NCI-H2029 treated with DMSO at 0.1 percent for 48 hours (cell line): ENCODE results near the gene KAZN.
A peak's percentile ranks its signal among the peaks of the same experiment; 100 is the strongest.

Experiments used
- DNase-seq: peaks from one replicate; lab custom pipeline; 2025; lab: John Stamatoyannopoulos, UW

Gene KAZN

DNA sequence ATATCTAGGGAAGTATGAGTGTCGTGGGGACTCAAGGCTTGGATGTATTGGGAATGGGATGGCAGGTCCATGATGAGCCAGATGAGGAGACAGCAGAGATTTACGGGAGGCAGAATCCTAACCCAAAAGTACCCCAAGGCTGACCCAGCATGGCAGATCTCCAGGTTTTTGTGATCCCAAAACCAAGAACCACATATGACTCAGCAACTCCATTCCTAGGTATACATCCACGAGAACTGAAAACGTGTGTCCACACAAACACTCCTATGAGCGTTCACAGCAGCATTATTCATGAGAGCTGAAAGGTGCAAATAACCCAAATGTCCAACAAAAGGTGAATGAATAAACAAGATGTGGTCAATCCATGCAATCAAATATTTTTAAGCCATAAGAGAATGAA lies 201.5 kb downstream of the KAZN start:
- DNase-seq: no peak

DNA sequence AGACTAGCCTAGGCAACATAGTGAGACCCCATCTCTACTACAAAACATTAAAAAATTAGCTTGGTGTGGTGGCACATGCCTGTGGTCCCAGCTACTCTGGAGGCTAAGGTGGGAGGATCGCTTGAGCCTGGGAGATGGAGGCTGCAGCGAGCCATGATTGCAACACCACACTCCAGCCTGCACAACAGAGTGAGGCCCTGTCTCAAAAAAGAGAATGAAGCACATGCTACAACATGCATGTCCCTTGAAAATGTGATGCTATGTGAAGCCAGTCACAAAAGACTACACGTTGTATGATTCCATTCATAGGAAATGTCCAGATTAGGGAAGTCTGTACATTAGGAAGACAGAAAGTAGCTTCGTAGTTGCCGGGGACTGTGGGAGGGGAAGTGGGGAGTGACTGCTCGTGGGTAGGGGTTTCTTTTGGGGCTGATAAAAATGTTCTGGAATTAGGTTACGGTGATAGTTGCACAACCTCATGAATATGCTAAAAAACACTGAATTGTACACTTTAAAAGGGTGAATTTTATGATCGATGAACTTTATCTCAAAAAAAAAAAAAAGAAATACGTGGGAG lies 202.1 kb downstream of the KAZN start:
- no peak for DNase-seq

DNA sequence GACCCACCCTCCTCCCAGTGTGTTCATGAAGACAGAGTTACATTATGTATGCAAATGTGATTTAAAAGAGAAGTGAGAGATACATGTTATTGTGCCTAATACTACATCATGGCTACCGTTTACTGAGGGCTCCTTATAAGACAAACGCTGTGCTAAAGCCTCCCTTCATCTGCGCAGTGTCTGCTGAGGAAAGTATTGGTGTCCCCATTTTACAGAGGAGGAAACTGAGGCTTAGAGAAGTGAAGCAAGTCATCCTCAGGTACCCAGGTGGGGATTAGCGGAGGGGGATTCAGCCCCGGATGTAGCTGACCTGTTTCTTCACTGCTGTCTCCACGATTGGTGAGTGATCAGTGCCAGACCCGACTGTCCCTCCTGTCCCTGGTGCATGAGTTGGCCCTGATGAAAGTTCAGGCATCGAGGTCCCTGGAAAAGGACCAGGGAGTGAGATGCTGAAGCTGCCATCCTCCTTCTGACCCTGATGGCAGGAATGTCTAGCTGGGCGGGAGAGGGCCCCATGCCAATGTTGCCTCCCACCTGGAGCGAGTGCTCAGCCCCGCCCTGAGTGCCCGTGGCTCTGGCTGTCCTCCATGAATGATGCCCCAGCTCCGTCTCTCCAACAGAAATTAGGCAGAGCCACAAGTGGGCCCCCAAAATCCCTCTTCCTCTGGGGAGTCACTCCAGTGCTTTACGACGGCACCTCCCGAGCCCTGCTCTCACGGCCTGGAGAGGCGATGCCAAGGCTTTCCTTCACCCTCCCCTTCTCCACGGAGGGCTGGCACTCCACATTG lies 204.7 kb downstream of the KAZN start:
- DNase-seq: no peak

DNA sequence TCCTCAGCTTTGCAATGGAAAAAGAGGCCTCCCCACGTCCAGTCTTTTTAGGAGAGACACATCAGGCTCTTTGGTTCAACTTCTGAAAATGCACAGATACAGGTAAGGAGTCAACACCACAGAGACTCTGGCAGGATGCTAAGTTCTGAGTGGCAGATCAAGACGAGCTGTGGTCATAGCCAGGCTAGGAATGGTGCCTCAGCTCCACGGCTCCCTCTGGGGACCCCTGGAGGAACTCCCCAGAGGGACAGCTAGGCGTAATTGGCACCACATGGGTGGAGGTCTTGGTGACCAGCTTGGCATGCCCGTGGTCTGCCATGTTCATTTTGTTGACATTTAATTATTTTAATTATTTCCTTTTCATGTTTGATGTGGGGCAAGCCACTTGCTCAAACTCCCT lies 206.1 kb downstream of the KAZN start:
- no peak for DNase-seq

DNA sequence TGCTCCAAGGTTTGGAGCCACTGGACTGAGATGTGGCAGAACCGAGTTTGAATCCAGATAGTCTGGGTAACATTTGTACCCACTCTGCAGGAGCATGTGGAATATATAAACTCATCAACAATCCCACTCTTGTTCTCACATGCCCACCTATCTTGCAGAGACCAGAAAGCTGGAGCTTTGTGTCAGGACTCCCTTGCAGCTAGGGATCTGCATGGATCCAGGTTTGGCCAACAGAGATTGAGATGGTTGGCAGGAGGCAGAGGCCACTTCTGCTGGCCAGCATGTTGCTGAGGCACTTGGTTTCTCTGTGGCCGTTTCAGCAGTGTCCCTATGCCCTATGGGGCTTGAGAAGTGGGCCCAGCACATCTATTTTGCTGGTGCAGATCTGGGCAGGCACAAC lies 208.3 kb downstream of the KAZN start:
- DNase-seq: no peak

DNA sequence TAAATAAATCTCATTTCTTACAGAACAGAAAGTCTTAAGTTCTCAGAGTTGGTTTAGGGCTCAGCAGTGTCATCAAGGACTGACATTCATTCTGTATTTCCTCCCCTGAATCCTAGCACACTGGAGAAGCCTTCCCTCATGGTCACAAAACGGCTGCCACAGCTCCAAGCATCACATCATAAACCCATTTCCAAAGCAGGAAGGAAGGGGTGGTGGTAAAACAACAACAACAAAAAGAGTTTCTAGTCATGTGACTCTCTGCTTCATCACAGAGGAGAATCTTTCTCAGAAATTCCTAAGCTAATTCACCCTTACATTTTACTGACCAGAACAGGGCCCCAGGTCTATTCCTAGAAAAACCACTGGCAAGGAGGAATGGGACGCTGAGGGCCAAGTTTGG lies 210.3 kb downstream of the KAZN start:
- DNase-seq: no peak

DNA sequence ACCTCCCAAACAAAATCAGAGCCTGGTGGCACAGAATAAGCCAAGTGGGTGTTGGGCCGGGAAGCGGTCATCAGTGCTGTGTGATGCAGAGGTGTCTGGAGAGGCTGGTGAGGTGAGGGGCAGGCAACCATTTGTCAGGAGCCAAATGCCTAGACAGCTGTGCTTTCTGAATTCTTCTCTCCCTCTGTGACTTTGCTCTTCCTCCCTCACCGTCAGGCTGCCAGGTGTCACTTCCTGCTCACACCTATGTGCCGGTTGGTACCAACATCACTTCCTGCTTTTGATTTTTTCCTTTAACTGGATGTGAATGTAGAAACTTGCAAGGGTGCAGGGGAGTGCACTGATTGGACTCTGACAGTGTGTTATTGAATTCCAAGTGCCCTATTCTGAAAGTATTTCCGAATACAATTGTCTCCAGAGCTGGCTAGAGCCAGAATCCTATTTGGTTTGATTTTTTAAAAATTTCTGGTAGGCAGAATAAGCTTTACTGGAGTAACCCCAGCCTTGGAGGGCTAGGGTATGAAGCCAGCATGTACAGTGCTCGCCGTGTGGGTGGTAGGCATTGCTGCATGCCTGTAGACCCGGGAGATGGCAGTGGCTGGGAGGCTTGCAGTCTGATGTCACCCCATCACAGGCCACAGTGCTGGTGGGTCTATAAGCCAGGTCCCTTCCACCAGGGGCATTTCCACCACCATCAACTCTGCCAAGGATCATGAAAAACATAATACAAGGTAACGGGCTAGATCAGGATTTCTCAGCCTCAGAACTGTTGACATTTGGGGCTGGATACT lies 210.9 kb downstream of the KAZN start:
- no peak for DNase-seq

DNA sequence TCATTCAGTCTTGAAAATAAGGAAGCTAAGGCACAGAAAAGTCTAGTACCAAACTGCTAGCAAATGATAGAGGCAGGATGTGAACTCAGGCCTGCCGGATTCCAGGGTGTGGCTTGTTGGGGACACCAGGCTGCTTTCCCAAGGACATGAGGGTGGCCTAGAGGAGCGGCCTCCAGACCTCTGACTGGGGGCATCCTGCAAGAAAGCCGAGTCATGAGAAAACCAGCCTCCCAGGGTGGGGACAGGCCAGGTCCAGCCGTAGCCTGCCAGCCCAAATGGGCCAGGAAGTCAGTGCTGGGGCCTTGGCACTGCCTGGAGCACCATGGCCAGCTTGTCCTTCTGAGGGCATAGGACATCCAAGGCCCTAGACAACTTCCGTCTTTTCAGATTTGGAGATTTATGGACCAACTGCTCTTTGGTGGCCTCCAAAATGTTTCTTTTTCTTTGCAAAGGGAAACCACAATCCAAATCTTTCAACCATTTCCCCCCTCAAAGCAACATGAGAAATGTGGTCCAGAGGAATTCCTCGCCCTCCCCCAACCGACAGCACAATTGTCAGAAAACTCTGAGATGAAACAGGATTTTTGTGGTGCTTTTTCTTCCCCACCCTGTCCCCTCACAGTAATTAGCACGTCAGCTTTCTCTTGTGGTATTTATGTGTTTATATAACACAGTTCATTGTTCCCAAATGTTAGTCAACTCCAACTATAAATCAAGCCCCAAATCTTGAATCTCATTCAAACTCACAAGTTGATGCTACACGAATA lies 212.3 kb downstream of the KAZN start:
- no peak for DNase-seq

DNA sequence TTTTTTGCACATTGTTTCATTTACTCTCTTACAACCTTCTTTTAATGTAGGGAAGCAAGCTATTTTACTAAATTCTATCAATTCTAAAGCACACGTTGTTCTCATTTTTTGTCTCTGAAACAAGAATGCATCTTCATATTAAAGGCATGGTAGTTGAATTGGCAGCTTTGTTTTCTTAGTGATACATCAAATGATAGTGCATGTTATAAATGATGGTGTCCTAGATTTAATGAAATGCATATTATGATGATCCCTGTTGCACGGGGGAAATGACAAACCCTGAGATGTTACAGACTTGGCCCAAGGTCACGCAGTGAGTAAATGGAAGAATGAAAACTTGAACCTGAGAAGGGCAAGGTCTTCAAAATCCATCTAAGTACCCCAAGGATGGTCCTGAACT lies 213.1 kb downstream of the KAZN start:
- no peak for DNase-seq

DNA sequence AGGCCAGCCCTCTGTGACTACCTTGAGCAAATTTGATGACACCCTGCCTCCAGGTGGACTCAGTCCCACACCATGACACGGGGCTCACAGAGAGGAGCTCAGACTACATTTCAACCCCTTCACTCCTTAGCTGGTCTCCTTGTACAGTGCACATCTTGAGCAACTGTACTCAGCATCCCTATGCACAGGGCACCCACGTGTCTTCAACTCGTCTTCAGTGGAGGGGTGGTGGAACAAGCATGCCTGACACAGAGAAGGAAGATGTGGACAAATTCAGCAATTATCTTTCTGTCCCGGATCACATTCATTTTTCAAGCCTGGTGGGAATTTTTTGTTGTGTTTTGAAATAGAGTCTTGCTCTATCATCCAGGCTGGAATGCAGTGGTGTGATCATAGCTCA lies 213.7 kb downstream of the KAZN start:
- DNase-seq: no peak

DNA sequence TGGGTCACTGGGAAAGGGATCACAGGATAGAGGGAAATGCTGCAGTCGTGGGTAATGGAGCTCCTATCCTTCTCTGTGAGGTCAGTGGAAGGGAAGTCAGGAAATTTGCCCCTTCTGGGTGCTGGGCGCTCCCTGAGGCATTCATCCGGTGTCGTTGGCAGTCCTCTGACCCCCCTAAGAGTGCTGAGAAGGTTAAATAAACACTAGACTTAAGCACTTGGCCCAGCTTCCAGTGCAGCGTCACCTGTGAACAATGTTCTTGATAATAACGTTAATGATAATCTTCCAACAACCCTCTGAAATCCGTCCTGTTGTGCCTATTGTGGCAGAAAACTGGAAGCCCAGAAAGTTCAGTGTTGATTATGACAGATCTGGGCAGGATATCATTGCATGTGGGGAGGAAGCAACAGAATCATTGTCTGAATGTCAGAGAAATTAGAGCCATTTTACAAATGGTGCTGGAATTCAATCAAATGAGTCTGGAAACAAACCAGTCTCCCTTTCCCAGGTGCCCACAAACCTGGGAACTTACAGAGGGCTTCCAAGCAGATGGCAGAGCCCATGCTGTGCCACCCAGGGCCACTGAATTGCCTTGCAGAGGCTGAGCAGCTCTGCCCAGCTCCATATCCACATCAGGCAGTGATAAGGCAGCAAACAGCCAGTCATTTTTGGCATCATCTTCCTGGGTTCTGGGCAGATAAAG lies 216.8 kb downstream of the KAZN start:
- peak; percentile 35 for DNase-seq

DNA sequence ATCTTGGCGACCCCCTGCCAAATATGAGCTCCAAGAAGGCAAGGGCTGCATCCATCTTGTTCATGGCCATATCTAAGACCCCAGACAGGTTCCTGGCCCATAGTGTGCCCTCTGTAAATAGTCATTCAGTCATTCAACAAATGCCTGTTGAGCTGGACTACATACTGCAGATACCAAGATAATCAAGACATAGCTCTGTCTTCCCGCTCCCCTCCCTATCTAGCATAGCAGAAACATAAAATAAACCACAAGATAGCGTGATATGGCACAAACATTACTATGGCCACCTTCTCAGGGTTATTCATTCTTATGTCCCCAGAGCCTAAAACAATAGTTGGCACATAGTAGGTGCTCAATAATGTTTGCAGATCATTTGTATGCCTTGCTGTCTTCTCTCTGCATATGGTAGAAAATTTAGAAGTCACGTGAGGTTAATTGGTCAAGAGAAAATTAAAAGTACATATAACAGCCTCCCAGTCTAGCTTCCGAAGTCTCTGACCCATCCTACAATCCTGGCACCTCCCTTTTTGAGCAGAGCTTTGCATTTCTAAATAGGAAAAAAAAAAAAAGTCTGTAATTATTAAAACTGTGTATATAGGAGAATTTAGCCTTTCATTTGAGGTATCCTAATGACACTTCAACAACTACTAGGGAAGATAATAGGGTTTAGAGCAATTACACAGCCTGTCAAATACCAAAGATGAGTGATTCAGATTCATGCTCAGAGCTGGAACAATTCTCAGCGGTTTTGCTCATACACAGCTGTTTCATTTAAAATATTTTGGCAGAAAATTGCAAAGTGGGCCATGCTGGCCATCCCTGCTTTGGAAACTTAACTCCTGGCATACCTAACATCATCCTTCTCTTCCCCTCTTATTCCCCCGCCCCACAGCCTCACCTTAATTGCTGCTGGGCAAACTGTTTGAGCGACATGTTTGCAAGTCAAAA lies 219.0 kb downstream of the KAZN start:
- DNase-seq: no peak

DNA sequence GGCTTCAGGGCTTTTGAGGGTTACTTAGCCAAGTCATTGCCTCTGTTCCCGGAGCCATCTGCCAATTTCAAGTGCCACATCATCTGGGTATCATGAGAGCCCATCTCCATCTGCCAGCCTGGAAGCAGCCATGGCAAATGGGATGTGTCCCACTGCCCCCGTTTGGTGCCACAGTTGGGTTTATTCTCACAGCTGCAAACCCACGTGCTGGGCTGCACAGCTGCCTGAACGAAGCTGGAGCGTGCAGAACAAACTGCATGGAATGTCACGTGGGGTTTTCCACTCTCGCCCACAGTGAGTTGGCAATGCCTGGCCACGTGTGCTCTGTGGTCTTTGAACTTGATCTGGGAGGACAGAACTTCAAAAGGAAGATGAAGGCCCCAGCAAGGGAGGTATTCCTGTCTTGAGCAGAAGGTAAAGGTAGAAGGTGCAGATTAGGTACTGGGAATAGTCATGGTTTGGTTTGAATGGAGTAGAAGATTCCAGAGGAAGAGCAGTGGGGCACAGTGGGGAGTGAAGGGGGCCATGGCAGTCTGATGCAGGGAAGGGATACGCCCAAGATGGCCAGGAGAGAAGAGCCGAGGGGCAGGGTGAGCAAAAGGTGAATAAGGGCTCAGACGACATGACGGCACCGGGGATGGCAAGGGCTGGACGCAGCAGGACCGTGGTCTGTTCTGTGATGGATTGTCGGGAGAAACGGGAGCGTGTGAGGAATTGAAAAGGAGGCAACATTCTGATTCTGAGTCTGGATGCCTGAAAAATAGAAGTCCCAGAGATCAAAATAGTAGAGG lies 222.0 kb downstream of the KAZN start:
- no peak for DNase-seq

DNA sequence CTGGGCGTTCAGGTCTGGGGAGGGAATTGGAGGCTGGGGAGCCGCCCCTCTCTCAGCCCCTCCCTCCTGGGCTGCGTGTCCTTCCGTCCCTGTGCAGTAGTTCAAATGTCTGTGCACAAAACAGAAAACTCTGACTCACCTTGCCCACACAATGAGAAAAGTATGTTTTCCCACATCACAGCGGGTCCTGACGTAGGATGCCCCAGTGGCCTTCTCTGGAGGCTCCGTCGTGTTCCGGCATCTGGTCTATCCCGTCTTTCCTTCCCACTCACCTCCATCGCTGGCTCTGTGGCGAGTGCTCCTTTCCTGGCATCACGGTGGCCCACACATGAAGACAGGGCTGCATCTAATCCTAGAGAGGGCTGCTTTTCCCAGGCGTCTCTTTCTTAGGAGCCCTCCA lies 224.0 kb downstream of the KAZN start:
- no peak for DNase-seq

DNA sequence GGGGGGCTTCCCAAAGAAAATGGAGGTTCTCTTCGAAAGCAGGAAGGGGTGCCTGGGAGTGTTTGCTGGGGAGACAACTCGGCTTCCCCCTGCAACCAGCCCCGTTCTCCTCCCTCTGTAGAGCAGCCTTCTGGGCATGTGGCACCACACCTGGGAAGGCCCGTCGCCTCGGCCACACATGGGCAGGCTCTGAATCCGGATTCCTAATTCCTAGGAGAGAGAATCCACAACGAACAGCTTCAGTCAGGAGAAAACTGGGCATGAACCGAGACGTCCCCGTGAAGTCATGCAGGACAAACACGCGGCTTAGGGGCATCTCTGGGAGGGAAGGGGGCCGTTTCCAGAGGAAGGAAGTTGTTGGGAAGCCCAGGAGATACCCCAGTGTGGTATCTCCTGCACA lies 224.5 kb downstream of the KAZN start:
- no peak for DNase-seq

DNA sequence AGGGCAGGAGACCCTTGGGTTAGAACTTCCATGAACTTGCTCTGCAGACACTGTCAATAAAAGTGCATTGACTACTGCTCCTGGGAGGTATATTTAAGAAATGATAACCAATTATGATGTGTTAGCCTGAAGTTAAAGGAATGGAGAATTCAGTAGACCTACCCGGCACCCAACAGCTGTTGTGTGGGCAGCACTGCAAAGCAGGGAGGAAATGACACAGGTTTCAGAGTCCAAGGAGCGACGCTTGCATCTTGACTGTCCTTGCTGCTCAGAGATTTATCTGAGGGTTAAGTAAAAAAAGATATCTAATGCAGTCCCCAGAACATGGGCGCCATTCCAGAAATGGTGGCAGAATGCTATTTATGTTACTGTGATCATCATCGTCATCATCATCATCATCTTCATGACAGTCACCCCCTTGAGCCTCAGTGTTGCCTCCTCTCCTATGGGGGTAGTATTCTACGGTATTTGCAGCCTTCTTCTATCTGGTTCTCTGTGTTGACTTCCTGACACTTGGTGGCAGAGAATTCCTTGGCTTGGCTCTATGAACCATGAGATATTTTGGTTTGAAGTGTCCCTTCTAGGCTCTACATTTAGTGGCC lies 225.9 kb downstream of the KAZN start:
- no peak for DNase-seq

DNA sequence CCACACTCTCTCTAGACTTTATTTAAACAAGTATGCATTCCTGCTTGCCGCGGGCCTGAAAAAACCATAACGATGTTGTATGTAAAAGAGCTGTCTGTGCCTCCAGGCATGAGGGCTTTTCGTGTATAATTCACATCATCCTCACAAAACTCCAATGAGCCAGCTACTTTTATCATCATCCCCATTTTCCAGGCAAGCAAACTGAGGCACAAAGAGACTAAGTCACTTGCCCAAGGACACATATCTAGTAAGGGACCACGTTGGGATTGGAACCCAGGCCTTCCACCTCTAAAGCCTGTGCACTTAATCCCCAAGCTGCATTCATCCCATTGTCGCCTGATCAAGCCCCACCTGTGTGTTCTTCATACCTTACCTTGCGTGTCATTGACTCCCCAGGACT lies 226.9 kb downstream of the KAZN start:
- DNase-seq: no peak

DNA sequence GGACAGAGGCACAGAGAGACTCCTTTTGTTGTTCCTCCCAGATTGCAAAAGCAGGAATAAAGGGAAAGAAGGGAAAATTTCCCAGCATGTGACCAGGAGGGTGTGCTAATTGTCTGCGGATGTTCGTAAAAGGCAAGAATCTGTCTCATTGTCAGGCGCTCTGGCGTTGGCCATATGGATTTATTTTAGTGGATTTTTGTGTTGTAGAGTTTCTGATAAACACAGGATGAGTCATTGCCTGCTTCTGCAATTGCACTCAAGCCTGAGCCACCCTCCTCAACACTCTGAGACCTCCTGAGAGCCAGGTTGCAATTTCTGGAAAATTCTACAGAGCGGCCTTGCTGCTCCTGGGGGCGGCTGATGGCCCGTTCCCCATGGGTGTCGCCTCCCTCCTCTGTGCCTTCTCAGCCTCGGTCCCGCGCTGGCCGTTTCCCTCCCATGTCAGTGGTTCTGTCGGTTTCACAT lies 227.7 kb downstream of the KAZN start:
- DNase-seq: no peak

DNA sequence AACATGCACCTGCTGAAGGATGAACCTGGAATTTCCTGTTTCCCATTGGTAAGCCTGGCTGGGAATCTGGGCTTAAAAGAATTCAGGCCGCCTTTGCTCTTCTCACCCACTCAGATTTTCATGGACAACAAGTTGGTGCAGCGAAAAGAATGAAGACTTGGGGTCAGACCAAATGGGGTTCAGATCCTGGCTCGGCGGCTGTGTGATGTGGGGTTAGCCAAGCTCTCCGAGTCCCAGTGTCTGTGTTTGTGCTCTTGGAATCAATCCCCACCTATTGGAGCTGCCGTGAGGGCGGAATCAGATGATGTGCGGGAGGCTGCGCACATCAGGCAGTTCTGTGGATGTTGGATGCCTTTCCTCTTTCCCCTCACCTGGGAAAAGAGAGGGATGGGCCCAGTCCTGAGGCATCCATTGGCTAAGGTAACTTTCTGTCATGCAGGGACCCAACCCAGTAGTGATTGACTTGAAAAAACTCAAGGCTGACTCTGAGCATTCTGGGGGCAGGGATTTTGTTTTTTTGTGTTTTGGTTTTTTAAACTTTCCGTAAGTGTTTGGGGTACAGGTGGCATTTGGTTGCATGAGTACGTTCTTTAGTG lies 228.3 kb downstream of the KAZN start:
- no peak for DNase-seq
